GDM1 (cell line): ENCODE data around the gene TRPM2.
"Not testable (repeated sequence)": the region's sequence is repeated elsewhere in the genome, so short reads cannot be mapped to it uniquely, and the experiment has no call there.

Source experiments
- DNase-seq: peaks from one replicate; lab custom pipeline; 2025; lab: John Stamatoyannopoulos, UW

TRPM2 gene

GRCh38 chr21:44415073-44416025, 61.9 kb downstream of the TRPM2 start:
- DNase-seq: no peak

DNA sequence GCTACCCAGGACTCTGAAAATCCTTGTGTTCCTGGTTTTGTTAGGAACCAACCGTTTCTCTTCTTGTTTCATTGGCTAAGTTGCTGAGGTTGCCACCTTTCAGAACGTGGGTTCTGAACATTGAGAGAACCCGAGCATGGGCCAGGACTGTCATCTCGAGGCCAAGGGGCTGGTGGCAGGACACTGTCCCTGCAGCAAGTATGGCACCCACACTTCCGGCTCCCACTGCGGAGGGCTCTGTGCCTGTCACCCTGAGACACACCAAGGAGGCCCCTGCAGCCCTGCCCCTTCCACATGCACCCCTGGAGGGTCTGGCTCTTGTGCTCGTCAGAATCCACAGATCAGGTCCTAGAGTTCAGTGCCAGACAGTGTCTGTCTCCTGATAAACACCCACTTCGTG, 62.8 kb downstream of the TRPM2 start:
- no peak for DNase-seq

- DNase-seq: not testable (repeated sequence)
Measured at GRCh38 chr21:44417621-44418107, 64.2 kb downstream of the TRPM2 start.

GRCh38 chr21:44418108-44418875, 64.9 kb downstream of the TRPM2 start:
- DNase-seq: no peak

- DNase-seq: no peak
Measured at GRCh38 chr21:44418876-44419230, 65.4 kb downstream of the TRPM2 start.

DNA sequence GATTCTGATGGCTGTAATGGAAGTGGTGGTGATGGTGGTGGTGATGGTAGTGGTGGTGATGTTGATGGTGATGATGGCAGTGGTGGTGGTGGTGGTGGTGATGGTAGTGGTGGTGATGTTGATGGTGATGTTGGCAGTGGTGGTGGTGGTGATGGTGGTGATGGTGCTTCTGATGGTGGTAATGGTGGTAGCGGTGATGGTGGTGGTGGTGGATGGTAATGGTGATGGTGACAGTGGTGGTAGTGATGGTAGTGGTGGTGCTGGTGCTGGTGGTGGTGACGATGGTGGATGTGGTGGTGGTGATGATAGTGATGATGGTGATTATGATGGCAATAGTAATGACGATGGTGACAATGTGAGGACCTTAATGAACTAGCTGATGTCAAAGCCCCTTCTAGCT, 66.3 kb downstream of the TRPM2 start:
- no peak for DNase-seq

DNA sequence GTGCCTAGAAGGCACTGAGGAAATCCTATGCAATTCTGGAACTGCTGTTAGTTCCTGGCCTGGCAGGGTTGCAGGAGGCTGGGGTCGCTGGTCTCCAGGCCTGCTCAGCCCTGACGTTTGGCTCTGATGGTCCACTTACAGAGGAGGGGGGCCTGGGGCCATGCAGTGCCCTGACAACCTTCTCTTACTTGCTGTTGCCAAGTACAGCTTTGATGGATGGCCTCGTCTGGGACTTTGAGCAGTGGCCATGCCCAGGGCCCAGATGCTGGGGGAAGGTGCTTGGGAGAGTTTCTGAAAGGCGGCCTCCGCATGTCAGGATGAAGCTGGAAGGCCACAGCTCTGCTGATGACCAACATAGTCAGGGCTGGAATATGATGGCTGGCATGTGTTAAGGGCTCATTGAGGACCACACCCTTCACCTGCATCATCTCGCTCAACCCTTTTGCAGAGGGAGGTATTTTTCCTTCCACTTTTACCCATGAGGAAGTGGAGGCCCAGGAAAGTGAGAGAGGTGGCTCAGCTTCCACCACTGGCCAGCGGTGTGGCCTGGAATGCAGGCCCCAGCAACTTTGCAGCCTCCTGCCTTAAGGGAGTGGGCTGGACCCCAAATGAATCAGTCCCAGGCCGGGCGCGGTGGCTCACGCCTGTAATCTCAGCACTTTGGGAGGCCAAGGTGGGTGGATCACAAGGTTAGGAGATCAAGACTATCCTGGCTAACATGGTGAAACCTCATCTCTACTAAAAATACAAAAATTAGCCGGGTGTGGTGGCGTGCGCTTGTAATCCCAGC, 67.2 kb downstream of the TRPM2 start:
- DNase-seq: no peak

DNA sequence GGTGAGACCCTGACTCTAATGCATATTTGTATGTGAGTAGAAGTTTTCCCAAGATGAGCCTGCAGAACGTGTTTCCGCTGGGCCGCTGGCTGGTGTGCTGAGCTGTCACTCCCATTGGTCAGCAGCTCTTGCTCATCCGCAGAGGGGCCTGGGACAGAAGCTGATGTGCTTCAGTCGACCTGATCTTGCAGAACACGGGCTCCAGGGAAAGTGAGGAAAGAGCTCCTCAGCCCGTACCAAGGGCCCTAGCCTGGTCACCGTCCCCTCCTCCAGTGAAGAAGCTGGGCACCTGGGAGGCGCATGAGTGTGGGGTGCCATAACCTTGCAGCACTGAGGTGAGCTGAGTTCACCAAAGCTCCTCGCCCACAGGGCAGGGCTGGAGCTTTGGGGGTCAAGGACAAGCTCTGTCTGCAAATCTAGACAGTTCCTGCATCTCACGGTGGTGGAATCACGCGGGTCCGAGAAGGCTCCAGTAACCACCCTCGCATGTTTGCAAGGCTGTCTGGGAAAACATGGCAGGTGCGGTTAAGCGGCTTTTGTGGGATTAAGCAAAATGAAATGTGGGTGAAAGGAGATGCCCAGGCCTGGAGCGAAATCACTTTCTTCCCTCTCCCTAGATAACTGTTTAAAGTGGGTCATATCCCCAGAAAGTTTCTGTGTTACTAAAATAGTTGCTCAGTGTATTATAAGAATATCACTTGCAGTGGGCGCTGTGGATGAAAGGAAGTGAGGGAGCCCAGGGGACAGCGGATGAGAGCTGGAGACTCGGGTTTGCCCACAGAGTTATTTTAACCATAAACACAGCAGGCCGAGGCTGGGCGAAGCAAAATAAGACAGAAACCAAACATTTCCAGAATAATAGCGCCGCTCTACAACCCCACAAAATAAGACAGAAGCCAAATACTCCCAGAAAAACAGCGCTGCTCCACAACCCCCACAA, 68.8 kb downstream of the TRPM2 start:
- DNase-seq: no peak

DNA sequence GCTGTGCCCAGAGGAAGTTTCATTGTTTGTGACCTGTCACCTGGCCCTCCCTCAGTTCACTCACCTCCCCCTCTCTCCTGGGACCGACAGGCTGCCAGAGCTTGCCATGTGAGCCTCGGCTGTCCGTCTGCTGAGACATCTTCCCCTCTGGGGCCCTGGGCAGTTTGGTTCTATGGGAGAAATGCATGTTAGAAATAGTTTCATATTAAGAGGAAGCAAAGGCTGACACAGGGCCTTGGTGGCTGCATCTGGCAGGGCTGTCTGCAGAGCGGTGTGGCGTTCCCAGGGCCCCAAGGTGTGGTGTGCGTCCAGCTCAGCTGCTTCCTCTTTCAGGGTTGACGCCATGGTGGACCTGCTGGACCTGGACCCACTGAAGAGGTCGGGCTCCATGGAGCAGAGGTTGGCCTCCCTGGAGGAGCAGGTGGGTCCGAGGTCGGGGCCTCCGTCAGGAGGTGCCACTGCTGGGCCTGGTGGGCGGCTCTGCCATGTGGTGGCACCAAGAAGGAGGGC, 69.9 kb downstream of the TRPM2 start:
- DNase-seq: no peak

GRCh38 chr21:44423941-44424607, 70.7 kb downstream of the TRPM2 start:
- DNase-seq: no peak

GRCh38 chr21:44424608-44425306, 71.3 kb downstream of the TRPM2 start:
- no peak for DNase-seq

DNA sequence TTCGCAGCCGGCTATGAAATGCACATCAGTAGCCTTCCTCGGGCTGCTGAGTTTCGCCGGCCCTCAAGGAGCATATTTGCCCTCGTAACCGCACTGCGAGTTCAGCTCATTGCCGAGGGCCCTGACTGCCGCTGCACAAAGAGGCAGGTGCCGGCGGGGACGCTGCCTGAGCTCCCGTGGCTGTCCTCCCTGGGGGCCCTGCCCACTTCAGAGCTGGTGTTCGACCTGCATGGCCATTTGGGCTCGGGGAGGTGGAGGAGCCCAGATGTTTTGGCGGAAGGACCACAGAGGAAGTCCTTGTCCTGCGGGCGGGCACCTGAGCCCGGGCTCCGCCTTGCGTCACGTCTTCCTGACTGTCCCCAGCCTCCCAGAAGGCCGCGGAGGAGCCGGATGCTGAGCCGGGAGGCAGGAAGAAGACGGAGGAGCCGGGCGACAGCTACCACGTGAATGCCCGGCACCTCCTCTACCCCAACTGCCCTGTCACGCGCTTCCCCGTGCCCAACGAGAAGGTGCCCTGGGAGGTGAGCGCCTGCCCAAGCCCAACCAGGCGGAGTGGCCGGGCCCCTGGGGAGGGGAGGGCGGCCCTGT, 72.0 kb downstream of the TRPM2 start:
- DNase-seq: no peak

GRCh38 chr21:44425895-44426662, 72.7 kb downstream of the TRPM2 start:
- DNase-seq: no peak

DNA sequence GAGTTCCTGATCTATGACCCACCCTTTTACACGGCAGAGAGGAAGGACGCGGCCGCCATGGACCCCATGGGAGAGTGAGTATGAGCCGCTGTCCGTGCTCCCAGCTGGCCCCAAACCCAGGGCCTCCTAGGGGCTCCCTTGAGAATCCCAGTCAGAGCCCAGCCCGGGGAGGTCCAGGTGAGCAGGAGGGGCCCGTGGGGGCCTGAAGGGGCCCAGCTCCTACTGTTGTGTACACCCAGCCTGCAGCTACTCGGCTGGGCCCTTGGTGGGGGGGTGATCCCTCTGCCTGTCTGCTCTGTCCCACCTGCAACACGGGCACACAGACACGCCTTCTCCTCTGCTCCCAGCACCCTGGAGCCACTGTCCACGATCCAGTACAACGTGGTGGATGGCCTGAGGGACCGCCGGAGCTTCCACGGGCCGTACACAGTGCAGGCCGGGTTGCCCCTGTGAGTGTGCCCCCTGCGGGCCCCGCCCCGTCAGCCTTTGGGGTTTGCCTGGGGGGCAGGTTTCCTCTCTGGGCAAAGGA, 73.3 kb downstream of the TRPM2 start:
- DNase-seq: no peak

GRCh38 chr21:44427241-44428120, 74.1 kb downstream of the TRPM2 start:
- DNase-seq: no peak

DNA sequence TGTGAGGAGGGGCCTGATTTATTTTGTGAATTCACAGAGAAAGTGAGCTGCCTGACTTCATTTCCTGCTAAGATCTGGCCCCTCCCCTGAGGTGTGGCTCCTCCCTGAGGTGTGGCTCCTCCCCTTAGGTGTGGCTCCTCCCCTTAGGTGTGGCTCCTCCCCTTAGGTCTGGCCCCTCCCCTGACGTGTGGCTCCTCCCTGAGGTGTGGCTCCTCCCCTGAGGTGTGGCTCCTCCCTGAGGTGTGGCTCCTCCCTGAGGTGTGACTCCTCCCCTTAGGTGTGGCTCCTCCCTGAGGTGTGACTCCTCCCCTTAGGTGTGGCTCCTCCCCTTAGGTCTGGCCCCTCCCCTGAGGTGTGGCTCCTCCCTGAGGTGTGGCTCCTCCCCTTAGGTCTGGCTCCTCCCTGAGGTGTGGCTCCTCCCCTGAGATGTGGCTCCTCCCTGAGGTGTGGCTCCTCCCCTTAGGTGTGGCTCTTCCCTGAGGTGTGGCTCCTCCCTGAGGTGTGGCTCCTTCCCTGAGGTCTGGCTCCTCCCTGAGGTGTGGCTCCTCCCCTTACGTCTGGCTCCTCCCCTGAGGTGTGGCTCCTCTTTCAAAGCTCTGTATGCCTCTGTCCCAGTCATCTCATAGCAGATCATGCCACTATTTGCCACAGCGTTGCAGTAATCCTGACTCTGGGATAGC, 75.0 kb downstream of the TRPM2 start:
- DNase-seq: peak; percentile 5

DNA sequence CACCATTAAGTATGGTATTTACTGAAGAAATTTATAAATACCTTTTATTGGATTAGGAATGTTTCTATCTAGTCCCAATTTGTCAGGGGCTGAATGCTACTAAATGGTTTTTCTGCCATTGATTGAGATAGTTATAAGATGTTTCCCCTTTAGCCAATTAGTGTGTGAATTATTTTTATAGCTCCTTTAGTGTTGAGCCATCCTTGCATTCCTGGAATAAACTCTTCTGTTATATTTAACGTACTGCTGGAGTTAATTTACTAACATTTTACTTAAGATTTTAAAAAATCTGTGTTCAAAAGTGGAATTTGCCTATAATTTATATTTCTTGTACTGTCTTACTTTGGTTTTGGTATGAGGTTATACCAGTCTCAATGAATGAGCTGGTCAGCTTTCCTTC, 76.5 kb downstream of the TRPM2 start:
- DNase-seq: no peak
